K562 (cell line): ENCODE measurements around the gene LAG3. TPM values are rescaled to one million over a fixed set of nuclear protein-coding genes. Genes with fewer than 3 reads are reported as not detected.

ENCODE experiments used
- ATF3 ChIP-seq, 2 experiments: fragments of 450-650 bp in 1 of 2; sonication (generic) in 1 of 2; formaldehyde crosslinking in 1 of 2; IDR thresholded peaks in 1 of 2; conservative IDR thresholded peaks in 1 of 2; 2 replicates each; pipeline versions ENCODE4 v1.6.1 to v1.8.1; 2016 to 2023; ENCODE audit warnings: mild to moderate bottlenecking in 2 of 2, moderate library complexity in 2 of 2, inconsistent platforms in 1 of 2, missing genetic modification reagents in 1 of 2
- GATAD2B ChIP-seq: fragments of 450-650 bp; IDR thresholded peaks from 2 replicates; pipeline ENCODE4 v1.6.1; 2017; ENCODE audit warnings: mild to moderate bottlenecking, borderline replicate concordance
- NFIX ChIP-seq: fragments of 250-450 bp; sonication (Bioruptor Pico); IDR thresholded peaks from 2 replicates; pipeline ENCODE4 v1.4.0; 2020; ENCODE audit warnings: low read depth, mild to moderate bottlenecking, moderate library complexity
- POLR2G ChIP-seq: fragments of 200-400 bp; formaldehyde crosslinking; IDR thresholded peaks from 2 replicates; pipeline ENCODE4 v1.6.1; 2017; ENCODE audit warnings: low read depth, mild to moderate bottlenecking, antibody characterized with exemption, low read length, moderate library complexity
- RBBP5 ChIP-seq: fragments of 200-600 bp; sonication (generic); IDR thresholded peaks from 2 replicates; pipeline ENCODE4 v1.6.1; 2012; ENCODE audit warnings: borderline replicate concordance, mild to moderate bottlenecking, low read length, control low read depth, inconsistent platforms; ENCODE audit not compliant: insufficient read depth, poor library complexity, severe bottlenecking
- RNF219 ChIP-seq: fragments of 250-450 bp; sonication (Bioruptor Pico); IDR thresholded peaks from 2 replicates; pipeline ENCODE4 v1.5.0; 2022; ENCODE audit warnings: mild to moderate bottlenecking
- STAT6 ChIP-seq: sonication (generic); formaldehyde crosslinking; IDR thresholded peaks from 2 replicates; pipeline ENCODE4 v1.8.1; 2023; ENCODE audit warnings: mild to moderate bottlenecking, missing genetic modification reagents
- ZHX1 ChIP-seq: fragments of 150-350 bp; conservative IDR thresholded peaks from 2 replicates; pipeline ENCODE4 v1.6.1; 2014; ENCODE audit warnings: low read length
- ZNF592 ChIP-seq: fragments of 450-650 bp; IDR thresholded peaks from 2 replicates; pipeline ENCODE4 v1.6.1; 2017; ENCODE audit warnings: antibody characterized with exemption, mild to moderate bottlenecking
- polyA plus RNA-seq, 8 experiments: library from polyadenylated mRNA; depleted of rRNA in 4 of 8; stranded (reverse) in 5 of 8; unstranded in 3 of 8; fragments of >200 nt; fragmentation: Nextera tagmentation in 2 of 8; fragmentation: Illumina TruSeq in 1 of 8; extraction: Ambion mirVana in 2 of 8; extraction: Trizol in 1 of 8; gene quantifications; 2 replicates each; pipeline versions ENCODE4 v1.2.1 to v1.2.3, GENCODE V29; 2011 to 2014; ENCODE audit warnings: inconsistent platforms in 1 of 8, missing spikeins in 1 of 8
- total RNA-seq, 7 experiments: library from RNA; depleted of rRNA in 6 of 7; stranded (reverse); fragments of >200 nt in 6 of 7; fragmentation: Illumina TruSeq in 2 of 7; extraction: Trizol in 2 of 7; gene quantifications; 2 replicates each; pipeline versions ENCODE4 v1.2.1 to v1.2.3, GENCODE V29; 2011 to 2021; ENCODE audit warnings: low replicate concordance in 1 of 7

The LAG3 gene
- total and polyA plus RNA-seq, 9 of the 15 experiments (the other 6 are each of a cell fraction or from before 2014, with no cell fraction given) = 0.07 to 0.66 (median 0.09) TPM; not detected in 1

- TF ChIP-seq ZNF592 = peak; percentile 53; the same call in 1 of the 2 replicates
- no peak for TF ChIP-seq RBBP5
- no peak for TF ChIP-seq GATAD2B
- no peak for TF ChIP-seq RNF219 (CRISPR knock-in tag)
- no peak for TF ChIP-seq NFIX (CRISPR knock-in tag)
- peak; percentile 17; the same call in 1 of the 2 replicates for TF ChIP-seq ATF3 (IDR thresholded peaks at IDR 0.05)
- TF ChIP-seq ATF3 (CRISPR knock-in tag; conservative IDR thresholded peaks at IDR 0.05) = no peak
- TF ChIP-seq STAT6 (CRISPR knock-in tag) = no peak
- TF ChIP-seq POLR2G = peak; percentile 87
- TF ChIP-seq ZHX1 = no peak
Measured at GRCh38 chr12:6723607-6724408, 48.5 kb upstream of the LAG3 start, which contains the start of gene COPS7A (continued).
